Measurements from ENCODE around the gene SLC23A1.
"Not testable (repeated sequence)": the region's sequence is repeated elsewhere in the genome, so short reads cannot be mapped to it uniquely, and the experiment has no call there.

SLC23A1 gene

GRCh38 chr5:139363937-139364336 lies 19.2 kb downstream of the SLC23A1 start:
- no peak for DNase-seq

- no peak for DNase-seq
Measured at GRCh38 chr5:139361835-139362429, 21.2 kb downstream of the SLC23A1 start.

GRCh38 chr5:139360384-139360783 lies 22.7 kb downstream of the SLC23A1 start:
- DNase-seq = no peak

- no peak for DNase-seq
Measured at GRCh38 chr5:139358064-139358463, 25.0 kb downstream of the SLC23A1 start.

GRCh38 chr5:139355900-139356299 lies 27.2 kb downstream of the SLC23A1 start:
- DNase-seq = not testable (repeated sequence)

GRCh38 chr5:139354186-139354585 lies 28.9 kb downstream of the SLC23A1 start:
- DNase-seq = no peak

GRCh38 chr5:139347863-139348262 lies 35.2 kb downstream of the SLC23A1 start:
- DNase-seq = not testable (repeated sequence)

- not testable (repeated sequence) for DNase-seq
Measured at GRCh38 chr5:139345442-139345841, 37.7 kb downstream of the SLC23A1 start.

GRCh38 chr5:139344177-139344576 lies 38.9 kb downstream of the SLC23A1 start:
- DNase-seq = no peak

- DNase-seq = no peak
Measured at GRCh38 chr5:139343476-139343875, 39.6 kb downstream of the SLC23A1 start.

GRCh38 chr5:139342423-139342723 lies 40.7 kb downstream of the SLC23A1 start:
- DNase-seq = no peak

GRCh38 chr5:139341689-139342422 lies 41.2 kb downstream of the SLC23A1 start, which contains the start of gene PAIP2:
PAIP2 (plus strand) TSS chr5:139341854; CDS start chr5:139363785, 21,931 bp downstream.
- peak; percentile 97 for DNase-seq

GRCh38 chr5:139341187-139341688 lies 41.9 kb downstream of the SLC23A1 start:
- DNase-seq = no peak

GRCh38 chr5:139340051-139340450 lies 43.0 kb downstream of the SLC23A1 start:
- no peak for DNase-seq

GRCh38 chr5:139335811-139336210 lies 47.3 kb downstream of the SLC23A1 start:
- no peak for DNase-seq

Measured in activated naive CD4-positive, alpha-beta T cell treated with Interleukin-2 at 50 U/mL for 16 hours (primary cell).